Skeletal muscle tissue (tissue), 4 donors: ENCODE measurements around the gene TMC5. TPM values are rescaled to one million over a fixed set of nuclear protein-coding genes. Genes with fewer than 3 reads are reported as not detected.

ENCODE experiments used
- H3K27ac ChIP-seq: one replicate; pipeline ENCODE4 v1.7.0; 2013; ENCODE audit warnings: mild to moderate bottlenecking, low read depth, low read length, inconsistent platforms
- H3K27me3 ChIP-seq, 3 donors: one replicate each; pipeline ENCODE4 v1.7.0; 2013; ENCODE audit warnings: low read length in 3 of 3; ENCODE audit not compliant: control insufficient read depth in 3 of 3, insufficient read depth in 3 of 3
- H3K36me3 ChIP-seq, 3 donors: one replicate each; pipeline ENCODE4 v1.7.0; 2013; ENCODE audit warnings: low read length in 3 of 3; ENCODE audit not compliant: control insufficient read depth in 3 of 3, insufficient read depth in 3 of 3
- H3K4me1 ChIP-seq, 3 donors: one replicate each; pipeline ENCODE4 v1.7.0; 2013; ENCODE audit warnings: low read length in 3 of 3, mild to moderate bottlenecking in 3 of 3; ENCODE audit not compliant: control insufficient read depth in 3 of 3, insufficient read depth in 3 of 3
- H3K4me3 ChIP-seq, 3 donors: one replicate each; pipeline ENCODE4 v1.7.0; 2013; ENCODE audit warnings: low read length in 3 of 3
- H3K9ac ChIP-seq, 3 donors: one replicate each; pipeline ENCODE4 v1.7.0; 2013; ENCODE audit warnings: low read length in 3 of 3, mild to moderate bottlenecking in 3 of 3, moderate library complexity in 2 of 3, low read depth in 1 of 3
- H3K9me3 ChIP-seq, 3 donors: one replicate each; pipeline ENCODE4 v1.7.0; 2013; ENCODE audit warnings: low read length in 3 of 3; ENCODE audit not compliant: control insufficient read depth in 3 of 3
- total RNA-seq: library from RNA; depleted of rRNA; stranded (reverse); fragments of >200 nt; gene quantifications from one replicate; pipeline ENCODE4 v1.2.3, GENCODE V29; 2014
- donor health status: Osteomylitis.

TMC5 gene
- total RNA-seq, 1 donor from 2014 or later: not detected

- no peaks in the 10 kb centered on the region for H3K36me3 ChIP-seq
- H3K9ac ChIP-seq: no peak overlapping the region
- no peak overlapping the region for H3K27ac ChIP-seq
- H3K27me3 ChIP-seq: peaks cover 0 to 10% (median 0%) of the 10 kb centered on the region in 3 donors
- H3K4me1 ChIP-seq: no peaks in the 10 kb centered on the region
- no peak overlapping the region for H3K4me3 ChIP-seq
- no peaks in the 10 kb centered on the region for H3K9me3 ChIP-seq
These were observed 6.8 kb downstream of the TMC5 start for GRCh38 chr16:19424478-19424877.

DNA sequence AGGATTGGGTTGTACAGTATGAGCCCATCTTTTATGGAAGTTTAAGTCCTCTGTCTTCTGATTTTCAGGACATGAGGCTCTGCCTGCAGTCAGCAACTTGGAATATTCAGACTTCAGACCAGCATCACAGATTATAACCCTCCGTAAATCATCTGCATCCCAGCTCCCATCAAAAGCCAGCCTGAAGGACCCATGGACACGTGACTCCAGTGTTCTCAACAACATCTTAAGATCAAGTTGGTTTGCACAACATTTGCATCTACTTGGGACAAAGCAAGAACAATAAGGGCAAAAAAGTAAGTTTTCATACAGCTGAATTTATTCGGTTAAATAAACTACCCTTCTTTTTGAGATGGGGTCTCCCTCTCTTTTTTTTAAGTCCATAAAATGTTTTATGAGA, 12.7 kb downstream of the TMC5 start:
- Histone ChIP-seq H3K4me3 (no peak overlapping the region), H3K9ac (no peak overlapping the region), H3K27ac (no peak overlapping the region), H3K27me3 (peaks cover 0 to 10% (median 0%) of the 10 kb centered on the region in 3 donors), H3K9me3 (no peaks in the 10 kb centered on the region), H3K4me1 (no peaks in the 10 kb centered on the region), H3K36me3 (no peaks in the 10 kb centered on the region)

- Histone ChIP-seq H3K4me3 (no peak overlapping the region), H3K9me3 (no peaks in the 10 kb centered on the region), H3K4me1 (no peaks in the 10 kb centered on the region), H3K27me3 (peaks cover 0 to 8% (median 0%) of the 10 kb centered on the region in 3 donors), H3K36me3 (no peaks in the 10 kb centered on the region), H3K27ac (no peak overlapping the region), H3K9ac (no peak overlapping the region)
These were observed 14.1 kb downstream of the TMC5 start for GRCh38 chr16:19431636-19432340.

- H3K27me3 ChIP-seq: peaks cover 0 to 8% (median 0%) of the 10 kb centered on the region in 3 donors
- H3K4me1 ChIP-seq: no peaks in the 10 kb centered on the region
- H3K9me3 ChIP-seq: no peaks in the 10 kb centered on the region
- no peaks in the 10 kb centered on the region for H3K36me3 ChIP-seq
- H3K4me3 ChIP-seq: no peak overlapping the region
- no peak overlapping the region for H3K9ac ChIP-seq
- H3K27ac ChIP-seq: no peak overlapping the region
These were observed 14.7 kb downstream of the TMC5 start for GRCh38 chr16:19432429-19432828.

DNA sequence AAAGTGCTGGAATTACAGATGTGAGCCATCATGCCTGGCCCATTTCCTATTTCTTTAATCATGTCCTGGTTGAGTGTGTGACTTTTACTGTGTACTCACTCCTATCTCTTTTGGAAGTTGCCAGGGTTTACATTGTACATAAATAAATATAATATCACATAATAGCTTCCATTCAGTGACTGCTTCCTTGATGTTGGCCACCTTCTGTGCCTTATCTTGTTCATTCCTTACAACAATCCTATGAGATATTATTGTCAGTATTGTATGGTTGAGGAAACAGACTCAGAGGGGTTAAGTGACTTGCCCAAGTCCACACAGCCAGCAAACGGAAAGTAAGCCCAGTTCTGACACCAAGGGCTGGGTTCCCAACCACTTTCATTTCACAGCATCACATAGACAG, 16.9 kb downstream of the TMC5 start:
- H3K36me3 ChIP-seq: no peaks in the 10 kb centered on the region

DNA sequence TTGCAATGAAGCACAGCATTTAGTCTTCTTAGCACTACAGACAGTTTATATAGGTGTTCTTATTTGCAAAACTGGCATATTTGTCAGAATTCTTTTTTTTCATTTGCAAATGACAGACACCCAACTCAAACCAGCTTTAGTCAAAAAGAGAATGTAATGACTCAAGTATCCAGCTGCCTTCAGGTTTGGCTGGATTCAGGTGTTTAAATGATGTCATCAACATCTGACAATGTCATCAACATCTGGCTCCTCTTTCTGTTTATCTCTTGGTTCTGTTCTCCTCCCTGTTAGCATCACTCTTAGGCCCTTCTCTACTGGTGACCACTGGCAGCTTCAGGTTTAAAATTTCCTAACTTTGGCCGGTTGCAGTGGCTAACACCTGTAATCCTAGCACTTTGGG, 18.9 kb downstream of the TMC5 start:
- peaks cover 0 to 3% (median 0%) of the 10 kb centered on the region in 3 donors for H3K9me3 ChIP-seq
- no peak overlapping the region for H3K4me3 ChIP-seq
- no peak overlapping the region for H3K27ac ChIP-seq
- no peak overlapping the region for H3K9ac ChIP-seq
- H3K27me3 ChIP-seq: no peaks in the 10 kb centered on the region
- H3K36me3 ChIP-seq: no peaks in the 10 kb centered on the region
- no peaks in the 10 kb centered on the region for H3K4me1 ChIP-seq

More for the DNA sequence above, 16.9 kb downstream of the TMC5 start:
- Histone ChIP-seq H3K9ac (no peak overlapping the region), H3K27me3 (no peaks in the 10 kb centered on the region), H3K4me1 (no peaks in the 10 kb centered on the region), H3K4me3 (no peak overlapping the region), H3K9me3 (no peaks in the 10 kb centered on the region), H3K27ac (no peak overlapping the region)

GRCh38 chr16:19437280-19437679, 19.6 kb downstream of the TMC5 start:
- Histone ChIP-seq H3K27me3 (no peaks in the 10 kb centered on the region), H3K4me3 (no peak overlapping the region), H3K9me3 (peaks cover 0 to 3% (median 0%) of the 10 kb centered on the region in 3 donors), H3K4me1 (no peaks in the 10 kb centered on the region), H3K9ac (no peak overlapping the region), H3K27ac (no peak overlapping the region), H3K36me3 (no peaks in the 10 kb centered on the region)

- no peaks in the 10 kb centered on the region for H3K36me3 ChIP-seq
- no peaks in the 10 kb centered on the region for H3K27me3 ChIP-seq
- peaks cover 0 to 3% (median 0%) of the 10 kb centered on the region in 3 donors for H3K9me3 ChIP-seq
- no peak overlapping the region for H3K27ac ChIP-seq
- no peak overlapping the region for H3K9ac ChIP-seq
- H3K4me3 ChIP-seq: no peak overlapping the region
- H3K4me1 ChIP-seq: no peaks in the 10 kb centered on the region
These were observed 21.1 kb downstream of the TMC5 start for GRCh38 chr16:19438739-19439138.

- Histone ChIP-seq H3K9me3 (peaks cover 0 to 3% (median 0%) of the 10 kb centered on the region in 3 donors), H3K36me3 (no peaks in the 10 kb centered on the region), H3K27me3 (no peaks in the 10 kb centered on the region), H3K4me1 (no peaks in the 10 kb centered on the region), H3K9ac (no peak overlapping the region), H3K27ac (no peak overlapping the region), H3K4me3 (no peak overlapping the region)
These were observed 21.8 kb downstream of the TMC5 start for GRCh38 chr16:19439483-19439882.

- Histone ChIP-seq H3K4me1 (no peaks in the 10 kb centered on the region), H3K27me3 (peaks cover 0 to 3% (median 0%) of the 10 kb centered on the region in 3 donors)
These were observed 26.0 kb downstream of the TMC5 start for GRCh38 chr16:19443659-19444058.

More at GRCh38 chr16:19443659-19444058, 26.0 kb downstream of the TMC5 start:
- H3K27ac ChIP-seq: no peak overlapping the region
- H3K4me3 ChIP-seq: no peak overlapping the region
- H3K9ac ChIP-seq: no peak overlapping the region
- H3K36me3 ChIP-seq: no peaks in the 10 kb centered on the region
- H3K9me3 ChIP-seq: peaks cover 0 to 3% (median 3%) of the 10 kb centered on the region in 3 donors
